GM20000 (cell line): Measurements from ENCODE around the gene HOXC10.

Experiments
- DNase-seq: peaks from one replicate; pipeline ENCODE4 v3.0.0; 2012; ENCODE audit warnings: low spot score
- CTCF ChIP-seq: IDR thresholded peaks from 2 replicates; pipeline ENCODE4 v1.5.1; 2012; ENCODE audit warnings: mild to moderate bottlenecking, control low read depth; ENCODE audit errors: extremely low read depth, missing control alignments

HOXC10 gene

GRCh38 chr12:53939141-53940108 lies 45.5 kb upstream of the HOXC10 start:
- DNase-seq = no peak
- no peak for TF ChIP-seq CTCF

GRCh38 chr12:53940443-53941014 lies 44.4 kb upstream of the HOXC10 start:
- no peak for DNase-seq
- TF ChIP-seq CTCF = no peak

GRCh38 chr12:53941187-53941586 lies 43.8 kb upstream of the HOXC10 start:
- no peak for TF ChIP-seq CTCF
- DNase-seq = no peak

GRCh38 chr12:53941750-53942149 lies 43.2 kb upstream of the HOXC10 start:
- no peak for DNase-seq
- TF ChIP-seq CTCF = no peak

- TF ChIP-seq CTCF = no peak
- no peak for DNase-seq
Measured at GRCh38 chr12:53942467-53942997, 42.4 kb upstream of the HOXC10 start.

- DNase-seq = no peak
- TF ChIP-seq CTCF = no peak
Measured at GRCh38 chr12:53944209-53944608, 40.7 kb upstream of the HOXC10 start.
